Measurements from ENCODE around the gene PTPRC.
A peak's percentile ranks its signal among the peaks of the same experiment; 100 is the strongest.
"Not testable (repeated sequence)": the region's sequence is repeated elsewhere in the genome, so short reads cannot be mapped to it uniquely, and the experiment has no call there.

The PTPRC gene

DNA sequence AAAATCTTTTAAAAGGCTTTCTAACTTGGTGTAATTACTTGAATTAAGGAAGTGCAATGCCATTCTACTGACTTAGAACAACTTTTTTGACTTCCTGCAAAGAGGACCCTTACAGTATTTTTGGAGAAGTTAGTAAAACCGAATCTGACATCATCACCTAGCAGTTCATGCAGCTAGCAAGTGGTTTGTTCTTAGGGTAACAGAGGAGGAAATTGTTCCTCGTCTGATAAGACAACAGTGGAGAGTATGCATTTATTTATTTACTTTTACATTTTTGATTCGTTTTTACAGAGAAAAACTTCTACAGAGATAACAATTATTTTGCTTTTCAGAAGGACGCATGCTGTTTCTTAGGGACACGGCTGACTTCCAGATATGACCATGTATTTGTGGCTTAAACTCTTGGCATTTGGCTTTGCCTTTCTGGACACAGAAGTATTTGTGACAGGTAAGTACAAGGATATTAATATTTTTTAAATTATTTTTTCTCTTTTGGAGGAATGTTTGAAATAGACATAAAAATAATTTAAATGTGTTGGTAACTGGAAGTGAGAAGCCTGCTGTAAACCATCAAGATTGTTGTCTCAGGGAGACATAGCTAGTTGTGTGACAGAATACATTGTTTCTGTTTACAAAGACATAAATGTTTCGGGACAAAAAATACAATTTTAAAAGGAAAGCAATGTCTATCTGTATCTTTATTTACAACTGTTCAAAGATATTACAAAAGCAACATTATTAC lies at the start of gene PTPRC:
TSS of gene PTPRC (plus strand) at position 147 of the 742 bp plus-strand sequence. CDS start at position 376, 229 bp downstream.
- no peak for DNase-seq

DNA sequence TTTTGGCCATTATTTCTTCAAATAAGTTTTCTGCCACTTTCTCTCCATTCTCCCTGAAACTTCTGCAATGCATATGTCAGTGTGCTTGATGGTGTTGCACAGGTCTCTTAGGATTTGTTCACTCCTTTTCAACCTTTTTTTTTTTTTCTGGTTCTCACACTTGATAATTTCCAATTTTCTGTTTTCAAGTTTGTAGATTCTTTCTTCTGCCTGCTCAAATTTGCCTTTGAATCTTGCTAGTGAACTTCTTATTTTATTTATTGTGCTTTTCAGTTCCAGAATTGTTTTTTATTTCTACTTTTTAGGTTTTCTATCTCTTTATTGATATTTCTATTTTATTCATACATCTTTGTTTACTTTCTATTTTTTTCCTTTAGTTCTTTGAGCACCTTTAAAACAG lies 48.4 kb upstream of the PTPRC start:
- DNase-seq = no peak

DNA sequence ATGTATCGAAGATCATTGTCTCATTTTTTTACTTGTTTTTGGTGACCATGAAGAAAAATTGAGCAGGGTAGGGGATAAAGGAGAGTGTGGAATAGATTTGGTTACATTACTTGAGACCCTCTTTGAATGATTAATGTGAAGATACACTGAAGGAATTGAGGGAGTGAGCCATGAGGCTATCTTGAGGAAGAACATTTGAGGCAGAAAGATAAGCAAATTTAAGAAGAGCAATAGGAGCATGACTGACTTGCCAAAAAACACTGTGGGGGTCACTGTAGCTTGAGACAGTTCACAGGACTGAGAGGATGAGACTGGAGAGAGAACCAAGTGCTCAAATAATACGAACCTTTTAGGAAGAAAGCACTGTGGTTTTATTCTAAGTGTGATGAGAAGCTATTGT lies 43.1 kb upstream of the PTPRC start:
- no peak for DNase-seq

- no peak for DNase-seq
Observed at GRCh38 chr1:198597690-198598430, 41.0 kb upstream of the PTPRC start.

GRCh38 chr1:198598796-198599321 lies 40.0 kb upstream of the PTPRC start:
- DNase-seq = no peak

DNA sequence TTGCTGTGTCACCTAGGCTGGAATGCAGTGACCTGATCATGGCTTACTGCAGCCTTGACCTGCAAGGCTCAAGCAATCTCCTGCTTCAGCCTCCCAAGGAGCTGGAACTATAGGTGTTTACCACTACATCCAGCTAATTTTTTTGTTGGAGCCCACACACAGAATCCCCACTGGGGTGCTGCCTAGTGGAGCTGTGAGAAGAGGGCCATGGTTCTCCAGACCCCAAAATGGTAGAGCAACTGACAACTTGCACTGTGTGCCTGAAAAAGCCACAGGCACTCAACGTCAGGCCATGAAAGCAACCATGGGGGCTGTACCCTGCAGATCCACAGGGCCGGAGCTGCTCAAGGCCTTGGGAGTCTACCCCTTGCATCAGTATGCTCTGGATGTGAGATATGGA lies 39.1 kb upstream of the PTPRC start:
- DNase-seq = no peak

- DNase-seq = no peak
Observed at GRCh38 chr1:198600906-198601305, 37.9 kb upstream of the PTPRC start.

DNA sequence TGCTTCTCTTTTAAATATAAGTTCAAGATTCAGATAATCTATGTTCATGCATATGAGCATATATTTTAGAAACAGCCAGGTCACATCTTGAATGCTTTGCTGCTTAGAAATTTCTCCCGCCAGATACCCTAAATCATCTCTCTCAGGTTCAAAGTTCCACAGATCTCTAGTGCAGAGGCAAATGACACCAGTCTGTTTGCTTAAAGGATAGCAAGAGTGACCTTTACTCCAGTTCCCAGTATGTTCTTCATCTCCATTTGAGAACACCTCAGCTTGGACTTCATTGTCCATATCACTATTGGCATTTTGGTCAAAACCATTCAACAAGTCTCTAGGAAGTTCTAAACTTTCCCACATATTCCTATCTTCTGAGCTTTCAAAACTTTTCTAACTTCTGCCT lies 37.5 kb upstream of the PTPRC start:
- not testable (repeated sequence) for DNase-seq

DNA sequence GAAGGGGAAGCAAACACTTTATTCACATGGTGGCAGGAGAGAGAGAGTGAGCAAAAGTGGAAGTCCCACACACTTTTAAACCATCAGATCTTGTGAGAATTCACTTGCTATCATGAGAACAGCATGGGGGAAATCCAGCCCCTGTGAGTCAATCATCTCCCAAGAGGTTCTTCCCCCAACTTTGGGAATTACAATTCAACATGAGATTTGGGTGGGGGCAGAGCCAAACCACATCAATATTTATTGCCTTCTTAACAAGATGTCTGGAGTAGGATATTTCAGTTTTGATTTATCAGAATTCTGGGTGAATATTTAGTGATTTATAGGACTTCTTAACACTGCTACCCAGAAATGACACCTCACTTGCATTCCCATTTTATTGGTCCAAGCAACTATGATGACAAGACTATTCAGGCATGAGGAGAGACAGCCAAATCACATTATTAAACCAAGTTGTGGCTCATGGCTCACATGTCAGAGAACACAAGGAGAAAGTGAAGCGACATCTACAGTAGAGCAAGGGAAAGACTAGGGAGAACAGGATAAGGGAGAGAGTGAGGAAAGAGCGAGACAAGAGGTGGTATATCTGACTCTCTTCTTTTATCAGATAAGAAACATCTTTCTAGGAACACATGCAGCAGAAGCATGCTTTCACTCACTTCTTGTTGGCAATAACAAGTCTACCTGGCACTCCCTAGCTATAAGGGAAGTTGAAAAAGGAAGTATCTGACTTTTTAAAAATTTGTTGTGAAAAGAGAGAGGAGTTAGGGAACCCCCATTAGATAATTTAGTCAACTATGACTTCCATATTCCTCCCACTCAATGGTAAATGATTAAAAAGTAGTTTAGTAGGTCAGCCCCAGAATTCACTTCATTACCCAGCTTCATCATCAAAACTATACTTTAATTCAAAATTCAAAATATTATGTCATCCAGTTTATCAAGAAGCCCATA lies 36.6 kb upstream of the PTPRC start:
- DNase-seq = peak; percentile 59

DNA sequence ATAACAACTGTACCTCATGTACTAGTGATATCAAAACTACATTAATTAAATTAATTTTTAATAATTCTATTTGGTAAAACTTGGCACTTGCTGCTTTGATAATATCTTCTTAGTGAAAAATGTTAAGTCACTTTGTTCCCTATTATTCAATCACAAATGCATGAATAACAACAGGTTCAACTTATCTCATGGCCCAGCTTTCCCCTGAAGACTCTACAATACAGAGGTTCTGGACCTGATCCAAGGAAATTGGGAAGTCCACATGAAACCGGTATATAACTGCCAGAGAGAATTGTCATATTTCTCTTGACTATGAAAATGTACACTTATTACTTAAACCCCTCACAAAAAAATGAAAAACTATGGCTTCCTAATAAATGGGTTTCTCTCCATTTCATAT lies 33.9 kb upstream of the PTPRC start:
- DNase-seq = no peak

DNA sequence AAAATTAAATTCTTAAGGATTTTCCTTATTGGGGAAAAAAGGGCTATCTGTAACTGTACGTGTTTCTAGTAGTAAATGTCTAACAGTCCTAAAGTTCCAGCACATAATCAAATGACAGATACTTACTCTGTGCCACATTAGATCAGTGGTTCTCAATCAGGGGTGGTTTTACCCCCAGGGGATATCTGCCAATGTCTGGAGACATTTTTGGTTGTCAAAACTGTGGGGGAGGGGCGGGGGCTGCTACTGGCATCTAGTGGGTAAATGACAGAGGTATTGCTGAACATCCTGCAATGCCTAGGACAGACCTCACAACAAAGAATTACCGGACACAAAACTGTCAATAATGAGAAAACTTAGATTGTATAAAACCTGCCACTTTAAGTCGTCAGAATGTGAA lies 33.4 kb upstream of the PTPRC start:
- peak; percentile 9 for DNase-seq

GRCh38 chr1:198606020-198606438 lies 32.8 kb upstream of the PTPRC start:
- peak; percentile 79 for DNase-seq

GRCh38 chr1:198607714-198608113 lies 31.1 kb upstream of the PTPRC start:
- DNase-seq = peak; percentile 27

- no peak for DNase-seq
Observed at GRCh38 chr1:198610362-198610761, 28.5 kb upstream of the PTPRC start.

GRCh38 chr1:198611219-198611618 lies 27.6 kb upstream of the PTPRC start:
- DNase-seq = no peak

DNA sequence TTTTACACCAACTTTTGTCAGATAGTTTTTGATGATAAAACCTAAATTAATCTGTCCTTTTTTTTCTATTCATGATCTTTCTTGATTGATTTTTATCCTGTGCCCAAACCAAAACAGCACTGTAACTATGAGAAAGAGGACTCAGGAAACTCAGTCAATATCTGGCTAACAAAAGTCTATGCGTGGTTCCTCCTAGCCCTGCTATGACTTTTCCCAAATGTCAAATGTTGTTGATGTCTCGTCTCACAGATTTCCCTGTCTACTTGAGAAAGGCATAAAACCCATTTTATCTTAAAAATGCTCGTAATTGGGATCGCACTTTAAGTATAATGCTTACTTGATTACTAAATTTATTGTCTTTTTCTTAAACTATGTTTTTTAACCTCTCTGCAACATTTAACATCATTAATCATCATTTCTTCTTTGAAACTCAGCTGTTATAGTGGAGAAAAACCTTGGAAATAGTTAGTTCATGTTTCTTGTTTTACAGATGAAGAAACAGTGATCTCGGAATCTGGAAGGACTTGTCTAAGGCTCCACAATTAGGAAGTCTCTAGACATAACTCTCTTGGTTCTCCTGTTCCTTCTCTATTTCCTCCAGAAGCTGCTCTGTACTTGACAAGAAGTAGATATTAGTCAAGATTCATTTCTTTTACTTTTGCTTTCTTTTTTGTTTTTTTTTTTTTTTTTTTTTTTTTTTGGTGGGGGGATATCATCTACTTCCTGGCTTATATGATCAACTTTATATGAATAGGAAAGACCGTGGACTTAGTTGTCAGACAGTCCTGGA lies 26.2 kb upstream of the PTPRC start:
- DNase-seq = no peak

DNA sequence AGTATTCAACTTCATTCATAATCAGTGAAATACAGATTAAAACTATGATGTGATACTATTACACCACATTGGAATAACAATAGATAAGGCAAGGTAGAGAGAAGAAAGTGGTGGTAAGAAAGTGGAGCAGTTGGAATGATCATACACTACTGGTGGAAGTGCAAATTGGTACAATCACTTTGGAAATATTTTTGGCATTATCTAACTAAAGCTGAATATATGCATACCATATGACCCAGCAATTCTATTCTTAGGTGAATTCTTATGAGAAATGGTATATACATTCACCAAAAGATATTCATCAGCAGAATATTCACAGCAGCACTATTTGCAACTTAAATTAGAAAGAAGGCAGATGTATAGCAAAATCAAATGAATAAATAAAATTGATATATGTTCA lies 21.4 kb upstream of the PTPRC start:
- no peak for DNase-seq

GRCh38 chr1:198619375-198620140 lies 19.3 kb upstream of the PTPRC start:
- DNase-seq = no peak

- no peak for DNase-seq
Observed at GRCh38 chr1:198620218-198620617, 18.6 kb upstream of the PTPRC start.

- DNase-seq = no peak
Observed at GRCh38 chr1:198620951-198621824, 17.7 kb upstream of the PTPRC start.
